MCF 10A (cell line): ENCODE measurements around the gene APBB2. TPM values are rescaled to one million over a fixed set of nuclear protein-coding genes. Genes with fewer than 3 reads are reported as not detected.

Source experiments
- BruUV-seq: library from RNA; stranded (reverse); fragments of 400-500 nt; replicated peaks from 2 replicates; lab custom pipeline; 2021; lab: Mats Ljungman, UMichigan
- CTCF ChIA-PET: fragments of 300-600 bp; sonication (Branson Sonifier 250); formaldehyde crosslinking; extraction: SDS; loops from one replicate; lab custom pipeline; 2021; ENCODE audit warnings: antibody characterized with exemption, inconsistent platforms; lab: Yijun Ruan, JAX
- POLR2A ChIA-PET: fragments of 300-600, 350-650 bp; sonication (Branson Sonifier 250); formaldehyde crosslinking; extraction: SDS; loops from one replicate; lab custom pipeline; 2020; ENCODE audit warnings: antibody characterized with exemption, inconsistent platforms; lab: Yijun Ruan, JAX
- DNase-seq: peaks from one replicate; pipeline ENCODE4 v3.0.0-alpha.2; 2018; ENCODE audit not compliant: unreplicated experiment
- H3K27ac Mint-ChIP-seq: one replicate; pipeline ENCODE4 v1.8.0; 2022; ENCODE audit warnings: mild to moderate bottlenecking, low read depth, mixed read lengths; ENCODE audit not compliant: unreplicated experiment
- H3K27me3 Mint-ChIP-seq: one replicate; pipeline ENCODE4 v1.8.0; 2022; ENCODE audit warnings: mixed read lengths; ENCODE audit not compliant: insufficient read depth, unreplicated experiment
- H3K36me3 Mint-ChIP-seq: one replicate; pipeline ENCODE4 v1.8.0; 2022; ENCODE audit warnings: mild to moderate bottlenecking, moderate library complexity, mixed read lengths; ENCODE audit not compliant: insufficient read depth, unreplicated experiment
- H3K4me1 Mint-ChIP-seq: one replicate; pipeline ENCODE4 v1.8.0; 2022; ENCODE audit warnings: mixed read lengths; ENCODE audit not compliant: insufficient read depth, unreplicated experiment
- H3K4me3 Mint-ChIP-seq: one replicate; pipeline ENCODE4 v1.8.0; 2022; ENCODE audit warnings: mild to moderate bottlenecking, moderate library complexity, mixed read lengths; ENCODE audit not compliant: unreplicated experiment
- H3K9me3 Mint-ChIP-seq: one replicate; pipeline ENCODE4 v1.8.0; 2022; ENCODE audit warnings: mixed read lengths; ENCODE audit not compliant: unreplicated experiment
- intact Hi-C: fragments of 100-400 bp; cut with micrococcal nuclease; formaldehyde crosslinking; loops from 2 replicates; pipeline ENCODE4 v1.14.1; 2022
- total RNA-seq: library from RNA; stranded (reverse); gene quantifications from 2 replicates; pipeline ENCODE4 v1.2.3, GENCODE V29; 2022
- TF ChIP-seq, protein P1 (sequence below): fragments of 200-600 bp; IDR thresholded peaks from one replicate; pipeline ENCODE4 v1.8.0; 2022; ENCODE audit warnings: antibody characterized with exemption, mild to moderate bottlenecking; ENCODE audit not compliant: unreplicated experiment

The APBB2 gene
- total RNA-seq, 1 experiment from 2014 or later = 201 TPM

DNA sequence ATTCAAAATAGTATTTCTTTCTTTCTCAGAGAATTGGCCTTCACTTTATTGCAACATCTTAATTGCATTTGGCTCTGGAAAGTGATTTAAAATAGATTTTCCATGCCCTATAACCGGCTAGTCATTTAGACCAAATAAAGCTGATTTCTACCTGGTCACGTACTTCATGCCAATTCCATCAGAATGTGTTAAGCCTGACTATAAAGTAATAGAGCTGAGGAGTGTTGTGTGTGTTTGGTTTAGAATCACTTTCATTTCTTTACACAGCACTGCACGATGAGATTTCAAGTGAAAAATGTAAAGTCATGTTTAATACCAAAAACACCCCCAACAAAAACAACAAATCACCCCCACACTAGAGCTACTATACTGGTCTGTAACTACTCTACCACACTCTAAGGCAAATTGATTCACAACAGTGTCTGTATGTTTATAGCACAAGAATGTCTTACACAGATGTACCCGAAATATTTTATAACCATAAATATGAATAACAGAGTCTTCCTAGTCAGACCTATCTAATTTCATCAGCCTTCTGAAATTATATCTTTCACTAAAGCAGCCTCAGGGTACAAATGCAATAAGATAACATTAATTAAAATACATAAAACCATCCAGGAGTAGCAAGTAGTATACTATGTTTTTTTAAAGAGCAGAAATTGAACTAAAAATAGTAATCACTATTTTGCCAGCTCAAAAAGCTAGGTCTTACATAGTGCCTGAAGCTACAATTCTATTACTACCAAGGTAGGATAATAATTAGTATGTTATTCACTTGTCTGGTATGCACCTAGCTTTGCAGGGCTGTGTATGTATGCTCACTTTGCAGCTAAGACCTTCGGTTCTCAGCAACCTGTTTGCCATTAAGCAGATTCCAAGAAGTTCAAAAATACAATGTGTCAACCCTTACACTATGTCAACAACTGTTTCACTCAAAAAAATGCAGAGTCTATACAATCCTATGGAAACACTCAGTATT lies 28.4 kb downstream of the APBB2 start:
- CTCF ChIA-PET = interaction anchor here (0.6 to 2.9 kb wide), 9 partner anchors 9 to 223 kb away, joined by 3 to 15 read pairs (median 5); no protein-coding TSS in a partner anchor
- intact Hi-C loops = no loop called here
- H3K27me3 Mint-ChIP-seq = no peaks in the 10 kb centered on the region
- no peaks in the 10 kb centered on the region for H3K36me3 Mint-ChIP-seq
- H3K9me3 Mint-ChIP-seq = peaks cover 7% of the 10 kb centered on the region
- no TSS peak for BruUV-seq
- H3K4me1 Mint-ChIP-seq = peaks cover 64% of the 10 kb centered on the region
- POLR2A ChIA-PET = interaction anchor here (0.7 to 8.1 kb wide), 19 partner anchors 8 to 231 kb away, joined by 3 to 98 read pairs (median 5); partner anchors contain the start of gene APBB2
- peak; percentile 46 for DNase-seq
- H3K4me3 Mint-ChIP-seq = peak overlapping the region; percentile 49
- TF ChIP-seq, protein P1, sequence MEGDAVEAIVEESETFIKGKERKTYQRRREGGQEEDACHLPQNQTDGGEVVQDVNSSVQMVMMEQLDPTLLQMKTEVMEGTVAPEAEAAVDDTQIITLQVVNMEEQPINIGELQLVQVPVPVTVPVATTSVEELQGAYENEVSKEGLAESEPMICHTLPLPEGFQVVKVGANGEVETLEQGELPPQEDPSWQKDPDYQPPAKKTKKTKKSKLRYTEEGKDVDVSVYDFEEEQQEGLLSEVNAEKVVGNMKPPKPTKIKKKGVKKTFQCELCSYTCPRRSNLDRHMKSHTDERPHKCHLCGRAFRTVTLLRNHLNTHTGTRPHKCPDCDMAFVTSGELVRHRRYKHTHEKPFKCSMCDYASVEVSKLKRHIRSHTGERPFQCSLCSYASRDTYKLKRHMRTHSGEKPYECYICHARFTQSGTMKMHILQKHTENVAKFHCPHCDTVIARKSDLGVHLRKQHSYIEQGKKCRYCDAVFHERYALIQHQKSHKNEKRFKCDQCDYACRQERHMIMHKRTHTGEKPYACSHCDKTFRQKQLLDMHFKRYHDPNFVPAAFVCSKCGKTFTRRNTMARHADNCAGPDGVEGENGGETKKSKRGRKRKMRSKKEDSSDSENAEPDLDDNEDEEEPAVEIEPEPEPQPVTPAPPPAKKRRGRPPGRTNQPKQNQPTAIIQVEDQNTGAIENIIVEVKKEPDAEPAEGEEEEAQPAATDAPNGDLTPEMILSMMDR = no peak
- peak overlapping the region; percentile 76 for H3K27ac Mint-ChIP-seq

DNA sequence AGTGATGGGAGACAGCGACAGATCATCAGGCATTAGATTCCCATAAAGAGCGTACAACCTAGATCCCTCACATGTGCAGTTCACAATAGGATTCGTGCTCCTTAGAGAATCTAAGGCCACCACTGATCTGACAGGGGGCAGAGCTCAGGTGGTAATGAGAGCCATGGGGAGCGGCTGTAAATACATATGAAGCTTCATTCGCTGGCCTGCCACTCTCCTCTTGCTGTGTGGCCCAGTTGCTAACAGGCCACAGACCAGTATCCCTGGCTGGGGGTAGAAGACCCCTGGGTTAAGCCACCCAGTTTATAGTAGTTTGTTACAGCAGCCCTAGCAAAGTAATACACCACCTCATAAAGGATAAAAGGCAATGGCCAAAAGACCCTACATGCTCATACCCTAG lies 30.3 kb downstream of the APBB2 start:
- Mint-ChIP-seq H3K9me3 (peaks cover 7% of the 10 kb centered on the region), H3K36me3 (no peaks in the 10 kb centered on the region), H3K27me3 (no peaks in the 10 kb centered on the region), H3K27ac (peak overlapping the region; percentile 76), H3K4me1 (peaks cover 66% of the 10 kb centered on the region), H3K4me3 (no peak overlapping the region)
- no peak for DNase-seq
- CTCF ChIA-PET = interaction anchor here (1.1 to 2.9 kb wide), 4 partner anchors 8 to 29 kb away, joined by 3 to 11 read pairs (median 4); no protein-coding TSS in a partner anchor
- intact Hi-C loops = no loop called here
- no TSS peak for BruUV-seq
- TF ChIP-seq, protein P1 = no peak
- POLR2A ChIA-PET = interaction anchor here (1.1 to 8.1 kb wide), 7 partner anchors 9 to 64 kb away, joined by 4 to 98 read pairs (median 34); partner anchors contain the start of gene APBB2

- no TSS peak for BruUV-seq
- DNase-seq = no peak
- peak overlapping the region; percentile 61 for H3K27ac Mint-ChIP-seq
- ChIA-PET POLR2A (interaction anchor here (0.8 to 4.9 kb wide), 5 partner anchors 10 to 63 kb away, joined by 3 to 63 read pairs (median 34); partner anchors contain the start of gene APBB2), CTCF (interaction anchor here (1.2 to 2.9 kb wide), 3 partner anchors 12 to 30 kb away, joined by 3 to 11 read pairs (median 5); no protein-coding TSS in a partner anchor)
- TF ChIP-seq, protein P1 = no peak
- intact Hi-C loops = no loop called here
- no peak overlapping the region for H3K4me3 Mint-ChIP-seq
- no peaks in the 10 kb centered on the region for H3K27me3 Mint-ChIP-seq
- H3K36me3 Mint-ChIP-seq = no peaks in the 10 kb centered on the region
- peaks cover 7% of the 10 kb centered on the region for H3K9me3 Mint-ChIP-seq
- peaks cover 71% of the 10 kb centered on the region for H3K4me1 Mint-ChIP-seq
Observed at GRCh38 chr4:41183021-41183553, 31.3 kb downstream of the APBB2 start.
